ENCODE results near the gene GTF3C1.

Gene GTF3C1

DNA sequence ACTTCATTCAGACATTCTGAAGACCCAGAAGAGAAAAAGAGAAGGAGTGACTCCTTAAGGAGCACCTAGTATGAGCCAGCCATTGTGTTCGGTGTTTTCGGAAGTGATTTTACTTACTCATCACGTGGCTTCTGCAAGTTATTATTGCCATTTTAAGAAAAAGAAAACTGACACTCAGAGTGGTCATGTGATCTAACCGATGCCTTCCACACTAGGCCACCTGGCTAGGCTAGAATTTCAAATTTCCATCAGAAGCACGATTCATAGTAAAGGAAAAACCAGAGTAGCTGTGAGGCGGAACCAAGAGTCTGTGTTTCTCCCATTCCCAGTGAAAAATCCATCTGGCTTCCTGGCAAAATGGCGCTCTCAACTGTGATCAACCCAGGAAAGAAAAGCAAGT is 32.0 kb downstream of the GTF3C1 start:
- TF ChIP-seq TAF1 (IDR thresholded peaks at IDR 0.05; ENCODE audit: borderline replicate concordance, insufficient read depth, low read length) (no peak), SIN3A (IDR thresholded peaks at IDR 0.05; ENCODE audit: borderline replicate concordance, insufficient read depth, low read length) (no peak)
- TF ChIP-seq, protein P1, sequence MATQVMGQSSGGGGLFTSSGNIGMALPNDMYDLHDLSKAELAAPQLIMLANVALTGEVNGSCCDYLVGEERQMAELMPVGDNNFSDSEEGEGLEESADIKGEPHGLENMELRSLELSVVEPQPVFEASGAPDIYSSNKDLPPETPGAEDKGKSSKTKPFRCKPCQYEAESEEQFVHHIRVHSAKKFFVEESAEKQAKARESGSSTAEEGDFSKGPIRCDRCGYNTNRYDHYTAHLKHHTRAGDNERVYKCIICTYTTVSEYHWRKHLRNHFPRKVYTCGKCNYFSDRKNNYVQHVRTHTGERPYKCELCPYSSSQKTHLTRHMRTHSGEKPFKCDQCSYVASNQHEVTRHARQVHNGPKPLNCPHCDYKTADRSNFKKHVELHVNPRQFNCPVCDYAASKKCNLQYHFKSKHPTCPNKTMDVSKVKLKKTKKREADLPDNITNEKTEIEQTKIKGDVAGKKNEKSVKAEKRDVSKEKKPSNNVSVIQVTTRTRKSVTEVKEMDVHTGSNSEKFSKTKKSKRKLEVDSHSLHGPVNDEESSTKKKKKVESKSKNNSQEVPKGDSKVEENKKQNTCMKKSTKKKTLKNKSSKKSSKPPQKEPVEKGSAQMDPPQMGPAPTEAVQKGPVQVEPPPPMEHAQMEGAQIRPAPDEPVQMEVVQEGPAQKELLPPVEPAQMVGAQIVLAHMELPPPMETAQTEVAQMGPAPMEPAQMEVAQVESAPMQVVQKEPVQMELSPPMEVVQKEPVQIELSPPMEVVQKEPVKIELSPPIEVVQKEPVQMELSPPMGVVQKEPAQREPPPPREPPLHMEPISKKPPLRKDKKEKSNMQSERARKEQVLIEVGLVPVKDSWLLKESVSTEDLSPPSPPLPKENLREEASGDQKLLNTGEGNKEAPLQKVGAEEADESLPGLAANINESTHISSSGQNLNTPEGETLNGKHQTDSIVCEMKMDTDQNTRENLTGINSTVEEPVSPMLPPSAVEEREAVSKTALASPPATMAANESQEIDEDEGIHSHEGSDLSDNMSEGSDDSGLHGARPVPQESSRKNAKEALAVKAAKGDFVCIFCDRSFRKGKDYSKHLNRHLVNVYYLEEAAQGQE (IDR thresholded peaks at IDR 0.05; ENCODE audit: insufficient read depth in 1 of 2, low read depth in 2 of 2, low read length in 2 of 2): no peak

DNA sequence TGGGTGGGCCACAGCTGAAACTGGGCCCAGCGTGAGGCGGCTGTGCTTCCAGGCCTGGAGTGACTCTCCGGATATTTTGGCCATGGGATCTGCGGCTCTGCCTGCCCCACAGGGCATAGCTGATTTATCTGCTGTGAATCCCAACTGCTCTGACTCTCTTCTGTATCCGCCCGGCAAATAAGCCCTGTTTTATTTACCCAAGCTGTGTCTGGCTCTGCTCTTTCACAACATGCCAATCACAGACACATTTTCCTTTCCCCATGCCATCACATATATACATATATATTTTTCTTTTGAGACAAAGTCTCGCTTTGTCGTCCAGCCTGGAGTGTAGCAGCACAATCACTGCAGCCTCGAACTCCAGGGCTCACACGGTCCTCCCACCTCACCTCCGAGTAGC is 33.3 kb downstream of the GTF3C1 start:
- TF ChIP-seq POLR2AphosphoS5 (IDR thresholded peaks at IDR 0.05; ENCODE audit: low read depth, low read length): no peak
- no peak for TF ChIP-seq FOXP2 (optimal IDR thresholded peaks at IDR 0.05; ENCODE audit: borderline replicate concordance, extremely low read depth, extremely low read length, insufficient read depth)
- no peak for TF ChIP-seq SIN3A (IDR thresholded peaks at IDR 0.05; ENCODE audit: borderline replicate concordance, insufficient read depth, low read length)
- TF ChIP-seq, protein P1 (IDR thresholded peaks at IDR 0.05; ENCODE audit: insufficient read depth in 1 of 2, low read depth in 2 of 2, low read length in 2 of 2): no peak
- no peak for TF ChIP-seq TAF1 (IDR thresholded peaks at IDR 0.05; ENCODE audit: borderline replicate concordance, insufficient read depth, low read length)

DNA sequence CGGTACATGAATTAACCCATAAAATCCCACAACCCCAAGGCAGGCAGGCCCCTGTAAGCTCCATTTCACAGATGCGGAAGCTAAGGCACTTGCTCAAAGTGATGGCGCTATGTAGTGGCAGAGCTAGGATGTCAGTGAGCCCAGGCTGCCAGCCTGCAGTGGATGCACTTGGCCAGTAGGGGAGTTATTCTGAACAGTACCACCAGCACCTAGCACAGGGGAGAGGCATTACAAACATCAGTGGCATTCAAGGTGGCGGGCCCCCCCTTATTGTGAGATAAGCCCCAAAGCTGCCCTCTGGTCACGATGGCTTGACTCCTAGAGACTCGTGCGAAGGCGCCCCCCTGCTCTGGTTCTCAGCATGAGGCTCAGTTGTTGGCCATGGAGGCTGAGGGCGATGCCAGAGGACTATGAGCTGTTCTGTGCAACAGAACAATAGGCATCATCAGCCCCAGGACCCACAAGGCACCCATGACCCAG is 33.8 kb downstream of the GTF3C1 start:
- TF ChIP-seq SIN3A (IDR thresholded peaks at IDR 0.05; ENCODE audit: borderline replicate concordance, insufficient read depth, low read length): no peak
- no peak for TF ChIP-seq TAF1 (IDR thresholded peaks at IDR 0.05; ENCODE audit: borderline replicate concordance, insufficient read depth, low read length)
- TF ChIP-seq POLR2AphosphoS5 (IDR thresholded peaks at IDR 0.05; ENCODE audit: low read depth, low read length): no peak
- TF ChIP-seq FOXP2 (optimal IDR thresholded peaks at IDR 0.05; ENCODE audit: borderline replicate concordance, extremely low read depth, extremely low read length, insufficient read depth): no peak
- TF ChIP-seq, protein P1 (IDR thresholded peaks at IDR 0.05; ENCODE audit: insufficient read depth in 1 of 2, low read depth in 2 of 2, low read length in 2 of 2): no peak

DNA sequence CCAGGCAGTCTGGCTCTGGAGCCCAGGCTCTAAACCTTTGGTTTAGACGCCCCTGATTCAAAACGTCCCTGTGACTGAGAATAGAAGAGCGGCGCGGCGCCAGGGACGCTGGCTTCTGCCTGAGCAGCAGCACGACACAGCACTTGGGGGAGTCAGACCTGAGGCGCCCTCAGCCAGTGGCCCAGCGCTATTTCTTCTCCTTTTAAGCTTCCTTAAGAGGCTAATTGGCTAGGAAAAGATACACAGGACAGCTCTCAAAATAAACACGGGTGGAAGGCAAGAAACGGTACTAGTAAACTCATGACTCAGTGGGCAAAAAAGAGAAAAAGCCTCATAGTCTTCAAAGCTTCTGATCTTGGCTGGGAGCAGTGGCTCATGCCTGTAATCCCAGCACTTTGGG is 34.9 kb downstream of the GTF3C1 start:
- no peak for TF ChIP-seq FOXP2 (optimal IDR thresholded peaks at IDR 0.05; ENCODE audit: borderline replicate concordance, extremely low read depth, extremely low read length, insufficient read depth)

DNA sequence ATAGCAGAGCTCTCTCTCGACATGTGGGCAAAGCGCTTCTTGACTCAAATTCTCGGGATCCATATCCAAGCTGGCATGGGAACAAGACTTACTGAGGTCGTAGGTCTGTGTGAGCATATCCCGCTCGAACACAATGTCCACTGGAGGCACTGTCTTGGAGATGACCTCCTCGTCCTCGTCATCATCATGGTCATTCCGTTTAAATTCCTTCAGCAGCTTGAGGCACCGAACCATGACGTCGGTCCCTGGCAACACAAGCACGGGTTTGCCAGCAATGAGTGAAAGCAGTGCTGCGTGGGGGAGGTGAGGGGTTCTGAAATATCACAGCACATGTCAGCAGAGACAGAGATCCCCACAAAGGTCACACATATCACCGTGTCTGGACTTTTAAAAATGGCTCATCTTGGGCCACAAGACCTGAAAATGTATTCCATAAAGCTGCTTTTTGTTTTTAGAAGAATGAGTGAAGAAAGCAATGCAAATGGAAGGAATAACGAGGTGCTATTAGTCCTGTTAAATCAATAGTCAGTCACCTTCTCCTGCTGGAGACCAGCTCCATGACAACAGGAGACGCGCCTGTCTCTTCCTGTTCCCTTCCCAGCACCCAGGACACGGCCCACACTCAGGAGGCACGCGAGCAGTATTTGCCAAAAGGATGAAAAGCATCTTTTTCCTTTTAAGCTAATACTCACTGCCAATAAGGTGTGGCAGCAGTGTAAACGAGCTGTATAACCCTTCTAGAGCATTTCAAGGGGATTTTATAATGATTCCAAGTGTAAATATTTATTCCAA is 37.9 kb downstream of the GTF3C1 start:
- TF ChIP-seq POLR2AphosphoS5 (IDR thresholded peaks at IDR 0.05; ENCODE audit: low read depth, low read length): no peak
- TF ChIP-seq FOXP2 (optimal IDR thresholded peaks at IDR 0.05; ENCODE audit: borderline replicate concordance, extremely low read depth, extremely low read length, insufficient read depth): no peak
- no peak for TF ChIP-seq TAF1 (IDR thresholded peaks at IDR 0.05; ENCODE audit: borderline replicate concordance, insufficient read depth, low read length)
- TF ChIP-seq, protein P1 (IDR thresholded peaks at IDR 0.05; ENCODE audit: insufficient read depth in 1 of 2, low read depth in 2 of 2, low read length in 2 of 2): no peak
- TF ChIP-seq SIN3A (IDR thresholded peaks at IDR 0.05; ENCODE audit: borderline replicate concordance, insufficient read depth, low read length): no peak

Data from PFSK-1 (cell line).